Activated CD4-positive, alpha-beta T cell treated with anti-CD3 and anti-CD28 coated beads, Interleukin-2, amount 50 U/mL, for 4 hours (primary cell): Measurements from ENCODE around the gene CYB5A.
"Not testable (repeated sequence)": the region's sequence is repeated elsewhere in the genome, so short reads cannot be mapped to it uniquely, and the experiment has no call there.

ENCODE experiments used
- DNase-seq, 2 experiments: peaks; one replicate each; pipeline ENCODE4 v3.0.0-alpha.2; 2020

CYB5A gene, protein sequence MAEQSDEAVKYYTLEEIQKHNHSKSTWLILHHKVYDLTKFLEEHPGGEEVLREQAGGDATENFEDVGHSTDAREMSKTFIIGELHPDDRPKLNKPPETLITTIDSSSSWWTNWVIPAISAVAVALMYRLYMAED

GRCh38 chr18:74291771-74292540, at the start of gene CYB5A:
CYB5A (minus strand) TSS chr18:74291963; CDS start chr18:74291875, 88 bp downstream.
- peak; percentile 98 for DNase-seq

DNA sequence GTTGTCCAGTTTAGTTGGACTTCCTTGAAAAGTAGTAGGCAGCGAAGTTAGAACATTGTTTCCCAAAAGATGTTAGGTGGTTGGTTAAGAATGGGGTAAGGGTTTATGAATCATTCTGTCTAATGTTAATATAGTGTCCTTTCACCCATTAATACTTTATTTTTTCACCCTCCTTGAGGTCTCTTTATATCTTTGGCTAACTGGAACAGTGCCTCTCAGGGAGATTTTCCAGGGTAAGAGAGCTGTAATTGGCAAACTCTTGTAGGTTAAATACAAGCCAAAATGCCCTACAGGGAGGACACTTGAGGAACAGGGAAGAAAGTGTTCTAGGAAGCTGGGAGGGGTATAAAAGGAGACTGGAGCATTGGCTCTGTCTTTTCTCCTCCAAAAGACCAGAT, 46.1 kb upstream of the CYB5A start:
- DNase-seq: no peak

GRCh38 chr18:74337155-74337911, 45.6 kb upstream of the CYB5A start:
- no peak for DNase-seq

- no peak for DNase-seq
Measured at GRCh38 chr18:74336656-74337055, 44.9 kb upstream of the CYB5A start.

- no peak for DNase-seq
Measured at GRCh38 chr18:74334242-74334893, 42.6 kb upstream of the CYB5A start.

GRCh38 chr18:74333091-74333490, 41.3 kb upstream of the CYB5A start:
- no peak for DNase-seq

DNA sequence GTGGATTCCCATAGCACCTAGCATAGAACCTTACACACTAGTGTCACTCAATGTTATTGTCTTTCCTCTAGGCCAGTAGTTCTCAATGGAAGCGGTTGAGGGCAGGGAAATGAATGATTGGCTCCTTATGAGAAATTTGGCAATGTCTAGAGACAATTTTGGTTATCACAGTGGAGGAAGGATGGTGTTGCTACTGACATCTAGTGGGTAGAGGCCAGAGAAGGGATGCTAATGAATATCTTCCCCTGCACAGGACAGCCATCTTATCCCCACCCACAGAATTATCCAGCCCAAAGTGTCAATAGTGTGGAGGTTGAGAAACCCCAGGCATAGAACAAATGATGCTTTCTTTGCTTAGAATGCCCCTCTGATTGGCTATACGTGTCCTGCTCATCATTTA, 39.6 kb upstream of the CYB5A start:
- DNase-seq: no peak

DNA sequence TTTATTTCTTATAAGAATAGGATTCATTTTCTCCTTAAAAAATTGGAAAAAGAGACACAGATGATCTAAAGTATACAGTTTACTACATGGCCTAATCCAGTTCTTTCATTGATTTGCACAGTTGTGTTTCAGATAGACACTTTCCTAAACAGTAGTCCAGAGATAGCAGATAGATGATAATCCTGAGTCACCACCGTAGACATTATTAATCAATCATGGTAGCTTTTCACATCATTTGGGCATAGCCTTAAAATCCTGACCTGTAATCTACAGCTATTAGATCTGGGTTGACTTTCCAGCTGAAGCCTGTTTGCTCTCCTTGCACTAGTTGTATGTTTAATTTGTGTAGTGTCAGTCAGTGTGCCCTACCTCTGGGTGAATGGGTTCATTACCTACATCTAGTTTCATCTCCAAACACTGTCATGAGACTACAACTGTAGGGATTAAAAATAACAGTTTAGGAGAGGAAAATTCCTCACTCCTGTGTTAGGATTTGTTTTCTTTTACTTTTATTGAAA, 38.0 kb upstream of the CYB5A start:
- DNase-seq: no peak

DNA sequence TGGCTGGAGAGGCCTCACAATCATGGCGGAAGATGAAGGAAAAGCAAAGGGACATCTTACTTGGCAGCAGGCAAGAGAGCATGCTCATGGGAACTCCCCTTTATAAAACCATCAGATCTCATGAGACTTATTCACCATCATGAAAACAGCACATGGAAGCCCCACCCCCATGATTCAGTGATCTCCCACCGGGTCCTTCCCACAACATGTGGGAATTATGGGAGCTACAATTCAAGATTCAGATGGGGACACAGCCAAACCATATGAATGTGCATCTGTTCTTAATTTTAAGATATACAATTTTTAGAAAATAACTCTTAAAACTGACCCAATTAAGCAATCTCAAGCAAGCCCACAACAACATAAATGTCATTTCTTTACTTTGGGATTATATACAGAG, 36.4 kb upstream of the CYB5A start:
- no peak for DNase-seq

DNA sequence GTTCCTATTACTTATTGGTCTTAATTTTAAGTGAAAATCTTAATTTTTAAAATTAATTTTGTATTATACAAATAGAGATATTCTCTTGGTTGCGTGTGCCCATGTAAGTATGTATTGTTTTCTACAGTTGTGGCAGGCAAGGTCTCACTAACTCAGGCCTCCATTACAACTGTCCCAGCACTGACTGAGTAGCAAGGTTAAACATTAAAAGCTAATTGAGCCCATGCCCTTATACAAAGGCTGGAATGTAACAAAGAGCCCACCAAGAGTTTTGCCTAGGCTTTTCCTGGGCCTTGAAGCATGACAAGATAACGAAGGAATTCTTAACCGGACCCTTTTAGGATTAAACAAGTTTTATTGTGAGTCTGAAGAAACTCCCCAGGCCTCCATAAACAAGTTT, 35.0 kb upstream of the CYB5A start:
- not testable (repeated sequence) for DNase-seq

GRCh38 chr18:74326231-74326630, 34.5 kb upstream of the CYB5A start:
- DNase-seq: no peak

DNA sequence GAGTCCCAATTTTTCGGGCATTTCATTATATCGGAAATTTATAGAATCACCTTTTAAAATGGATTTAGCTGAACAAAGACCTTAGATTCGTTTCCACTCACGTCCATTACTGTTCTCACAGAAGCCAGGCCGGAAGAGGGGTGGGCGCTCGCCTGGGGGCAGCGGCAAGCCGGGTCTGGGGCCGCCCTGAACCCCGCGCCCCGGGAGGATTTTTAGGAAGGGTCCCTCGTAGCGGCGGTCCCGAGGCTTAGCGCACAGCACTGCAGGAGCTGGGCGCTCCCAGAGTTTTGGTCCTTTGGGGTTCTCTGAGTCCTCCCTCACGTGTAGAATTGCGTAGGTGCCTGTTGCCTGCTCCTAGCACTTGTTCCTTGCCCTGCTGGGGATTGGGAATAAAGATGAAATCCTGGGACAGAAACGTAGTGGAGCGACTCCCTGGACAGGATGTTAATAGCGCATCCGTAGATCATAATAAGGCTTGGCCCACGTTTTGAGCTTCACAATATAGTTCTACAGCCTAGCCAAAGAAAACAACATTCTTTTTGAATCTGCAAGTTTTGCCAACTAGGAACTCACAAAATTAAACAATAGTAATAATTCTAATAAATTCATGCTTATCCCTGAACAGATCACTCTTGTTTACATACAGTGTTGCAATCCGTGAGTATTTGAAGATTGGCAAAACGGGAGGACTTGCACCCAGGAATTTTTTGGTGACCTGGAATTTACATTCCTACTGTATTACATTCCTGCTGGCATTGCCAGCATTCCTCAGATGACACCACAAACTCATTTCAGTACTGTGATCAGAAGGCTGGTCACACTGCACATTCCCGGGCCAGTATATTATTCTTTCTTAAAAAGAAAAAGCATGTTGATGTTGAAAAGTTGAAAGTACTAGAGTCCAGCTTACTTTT, 24.8 kb upstream of the CYB5A start:
- no peak for DNase-seq

DNA sequence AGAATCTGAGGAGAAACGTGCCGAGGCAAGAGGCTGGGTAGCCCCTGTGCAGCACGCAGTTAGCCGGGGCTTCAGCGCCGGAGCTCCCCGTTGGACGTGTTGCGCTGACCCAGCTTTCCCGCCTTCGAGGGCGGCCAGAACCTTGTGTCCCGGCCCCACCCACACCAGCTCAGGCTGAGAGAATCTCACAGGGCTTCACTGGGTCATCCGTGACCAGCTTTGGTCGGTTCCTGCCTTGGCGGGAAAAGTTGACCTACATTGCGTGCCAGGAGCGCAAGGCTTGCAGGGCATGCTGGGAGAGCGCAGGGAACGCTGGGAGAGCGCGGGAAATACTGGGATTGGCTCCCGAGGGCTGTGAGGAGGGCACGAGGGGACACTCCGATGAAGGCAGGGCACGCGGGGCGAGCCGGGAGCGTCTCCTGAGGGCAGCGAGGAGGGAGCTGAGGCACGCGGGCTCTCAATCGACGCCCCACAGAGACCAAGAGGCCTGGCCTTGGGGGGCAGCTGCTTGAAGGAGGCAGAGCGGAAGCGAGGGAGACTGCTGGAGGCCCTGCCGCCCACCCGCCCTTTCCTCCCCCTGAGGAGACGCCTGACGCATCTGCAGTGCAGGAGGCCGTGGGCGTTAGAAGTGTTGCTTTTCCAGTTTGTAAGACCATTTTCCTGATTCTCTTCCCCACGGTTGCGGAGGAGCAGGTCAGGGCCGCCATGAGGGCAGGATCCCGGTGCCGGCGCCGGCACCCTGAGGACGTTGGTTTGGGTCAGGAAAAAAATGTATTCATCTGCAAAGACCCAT, 23.9 kb upstream of the CYB5A start, which contains the start of gene C18orf63:
Gene C18orf63, plus strand, starts transcription at position 376 of the 793 bp plus-strand sequence. CDS start 2,027 bp downstream, outside the sequence.
- DNase-seq: no peak

DNA sequence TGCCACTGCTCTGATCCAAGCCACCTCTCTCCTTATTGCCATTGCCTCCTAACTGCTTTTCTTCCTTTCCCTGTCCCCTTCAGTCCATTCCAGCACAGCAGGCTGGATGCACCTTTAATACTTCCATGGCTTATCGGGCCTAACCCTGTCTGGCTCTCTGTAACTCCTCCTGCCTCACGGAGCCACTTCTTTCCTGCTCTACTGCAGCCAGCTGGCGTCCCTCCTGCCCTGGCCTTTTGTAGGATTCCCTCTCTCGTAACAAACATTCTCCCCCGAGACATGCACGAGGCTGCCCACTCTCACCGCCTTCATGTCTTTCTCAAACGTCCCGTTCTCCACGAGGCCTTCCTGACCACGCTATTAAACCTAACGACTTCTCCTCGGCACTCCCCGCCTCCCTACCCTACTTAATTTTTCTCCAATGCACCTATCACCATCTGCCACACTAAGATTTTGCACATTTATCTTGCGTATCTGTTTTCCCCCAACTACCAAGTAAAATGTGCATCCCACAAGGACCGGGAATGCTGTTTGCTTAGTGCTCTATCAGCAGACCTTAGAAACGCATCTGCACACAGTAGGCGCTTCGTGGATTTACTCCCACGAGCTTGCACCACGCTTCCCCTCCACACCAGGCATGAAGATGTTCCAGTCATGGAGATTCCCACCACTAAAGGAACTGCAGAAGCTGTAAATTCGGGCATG, 23.1 kb upstream of the CYB5A start:
- no peak for DNase-seq

- no peak for DNase-seq
Measured at GRCh38 chr18:74311000-74311399, 19.2 kb upstream of the CYB5A start.

- DNase-seq: no peak
Measured at GRCh38 chr18:74310411-74310810, 18.6 kb upstream of the CYB5A start.

DNA sequence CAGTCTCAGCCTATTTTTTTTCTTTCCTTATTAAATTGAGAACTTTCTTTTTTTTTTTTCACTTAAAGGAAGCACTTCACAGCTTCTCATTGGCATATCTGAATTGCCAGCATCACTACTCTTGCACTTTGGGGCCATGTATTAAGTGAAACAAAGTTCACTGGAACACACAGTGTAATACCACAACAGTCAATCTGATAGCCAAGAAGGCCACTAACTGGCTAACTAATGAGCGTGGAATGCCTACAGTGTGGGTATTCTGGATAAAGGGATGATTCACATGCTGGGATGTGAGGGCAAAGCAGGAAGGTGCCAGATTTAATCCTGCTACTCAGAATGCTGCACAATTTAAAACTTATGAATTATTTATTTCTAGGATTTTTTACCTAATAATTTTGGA, 12.2 kb upstream of the CYB5A start:
- no peak for DNase-seq

- DNase-seq: no peak
Measured at GRCh38 chr18:74303306-74303705, 11.5 kb upstream of the CYB5A start.

DNA sequence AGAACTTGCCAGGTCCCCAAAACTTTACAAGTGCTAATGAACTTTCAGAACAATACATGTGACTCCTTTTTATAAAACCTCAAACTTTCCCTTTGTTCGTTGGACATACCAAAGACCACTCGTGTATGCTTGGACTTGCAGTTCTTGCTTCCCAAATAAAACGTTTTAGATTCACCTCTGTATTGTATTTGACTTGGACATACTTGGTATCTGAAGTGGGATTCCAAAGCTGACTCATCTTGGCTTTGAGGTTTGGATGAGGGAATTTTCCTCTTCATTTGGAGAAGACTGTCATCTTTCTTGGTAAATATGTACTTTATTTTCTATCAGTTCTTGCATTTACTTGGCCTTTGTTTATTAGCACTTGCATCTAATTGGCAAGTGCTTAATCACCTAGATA, 8.0 kb upstream of the CYB5A start:
- DNase-seq: no peak

GRCh38 chr18:74299162-74299561, 7.4 kb upstream of the CYB5A start:
- DNase-seq: no peak

DNA sequence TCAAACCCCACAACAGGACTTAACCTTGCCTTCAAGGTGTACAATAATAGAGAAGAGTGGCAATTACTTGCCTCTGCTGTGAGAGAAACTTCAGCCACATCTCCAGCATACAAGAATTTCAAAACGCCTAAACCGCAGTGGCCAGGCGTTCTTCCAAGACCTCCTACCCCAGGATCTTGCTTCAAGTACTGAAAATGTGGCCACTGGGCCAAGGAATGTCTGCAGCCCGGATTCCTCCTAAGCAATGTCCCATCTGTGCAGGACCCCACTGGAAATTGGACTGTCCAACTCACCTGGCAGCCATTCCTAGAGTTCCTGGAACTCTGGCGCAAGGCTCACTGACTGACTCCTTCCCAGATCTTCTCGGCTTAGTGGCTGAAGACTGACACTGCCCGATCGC, 2.8 kb upstream of the CYB5A start:
- DNase-seq: no peak
